A375 (cell line): Measurements from ENCODE around the gene APPBP2. TPM values are rescaled to one million over a fixed set of nuclear protein-coding genes. Genes with fewer than 3 reads are reported as not detected.

Experiments used
- small RNA-seq: library from RNA; depleted of rRNA; stranded (forward); fragments of <200 nt; gene quantifications from one replicate; pipeline ENCODE3, GENCODE V24; 2014
- total RNA-seq: library from RNA; depleted of rRNA; stranded (reverse); fragments of >200 nt; shearing (Covaris generic); gene quantifications from 2 replicates; pipeline ENCODE4 v1.2.3, GENCODE V29; 2014; rRNA removed

APPBP2 gene, protein sequence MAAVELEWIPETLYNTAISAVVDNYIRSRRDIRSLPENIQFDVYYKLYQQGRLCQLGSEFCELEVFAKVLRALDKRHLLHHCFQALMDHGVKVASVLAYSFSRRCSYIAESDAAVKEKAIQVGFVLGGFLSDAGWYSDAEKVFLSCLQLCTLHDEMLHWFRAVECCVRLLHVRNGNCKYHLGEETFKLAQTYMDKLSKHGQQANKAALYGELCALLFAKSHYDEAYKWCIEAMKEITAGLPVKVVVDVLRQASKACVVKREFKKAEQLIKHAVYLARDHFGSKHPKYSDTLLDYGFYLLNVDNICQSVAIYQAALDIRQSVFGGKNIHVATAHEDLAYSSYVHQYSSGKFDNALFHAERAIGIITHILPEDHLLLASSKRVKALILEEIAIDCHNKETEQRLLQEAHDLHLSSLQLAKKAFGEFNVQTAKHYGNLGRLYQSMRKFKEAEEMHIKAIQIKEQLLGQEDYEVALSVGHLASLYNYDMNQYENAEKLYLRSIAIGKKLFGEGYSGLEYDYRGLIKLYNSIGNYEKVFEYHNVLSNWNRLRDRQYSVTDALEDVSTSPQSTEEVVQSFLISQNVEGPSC
- 8.8 and 14.9 TPM in 2 replicates for total RNA-seq

DNA sequence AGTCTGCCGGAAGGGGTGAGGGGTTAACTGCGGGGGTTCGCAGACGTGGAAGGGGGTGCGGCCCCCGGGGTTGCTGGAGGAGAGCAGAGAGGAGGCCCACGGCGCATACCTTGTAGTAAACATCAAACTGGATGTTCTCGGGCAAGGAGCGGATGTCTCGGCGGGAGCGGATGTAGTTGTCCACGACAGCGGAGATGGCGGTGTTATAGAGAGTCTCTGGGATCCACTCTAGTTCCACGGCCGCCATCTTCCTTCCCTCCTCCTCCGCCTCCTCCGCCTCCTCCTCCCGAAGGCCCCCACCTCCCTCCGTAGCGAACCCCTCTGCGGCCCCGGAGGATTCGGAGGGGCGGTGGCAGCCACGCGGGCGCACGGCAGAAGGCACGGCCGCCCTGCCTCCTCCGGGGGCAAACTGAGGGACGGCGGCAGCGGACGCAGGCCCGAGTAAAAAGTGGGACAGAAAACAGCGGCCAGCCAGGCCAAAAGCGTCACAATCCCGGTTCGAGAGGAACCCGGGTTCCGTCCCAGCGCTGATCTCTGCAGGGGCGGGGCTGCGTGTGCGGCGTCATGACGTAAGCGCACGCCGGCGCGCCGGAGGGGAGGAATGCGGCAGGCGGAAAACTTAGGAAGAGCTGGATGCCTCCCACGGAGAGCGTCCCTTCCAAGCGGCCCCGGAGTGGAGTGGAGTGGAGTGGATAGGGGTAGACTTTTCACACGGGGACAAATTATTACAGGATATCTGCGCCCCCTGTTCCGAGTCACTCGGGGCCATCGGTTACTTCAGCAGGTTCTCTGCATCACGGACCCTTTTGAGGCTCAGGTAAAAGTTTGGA is at the start of gene APPBP2:
APPBP2 (minus strand) TSS at position 558 of the 830 bp plus-strand sequence; CDS start at position 247, 311 bp downstream.

DNA sequence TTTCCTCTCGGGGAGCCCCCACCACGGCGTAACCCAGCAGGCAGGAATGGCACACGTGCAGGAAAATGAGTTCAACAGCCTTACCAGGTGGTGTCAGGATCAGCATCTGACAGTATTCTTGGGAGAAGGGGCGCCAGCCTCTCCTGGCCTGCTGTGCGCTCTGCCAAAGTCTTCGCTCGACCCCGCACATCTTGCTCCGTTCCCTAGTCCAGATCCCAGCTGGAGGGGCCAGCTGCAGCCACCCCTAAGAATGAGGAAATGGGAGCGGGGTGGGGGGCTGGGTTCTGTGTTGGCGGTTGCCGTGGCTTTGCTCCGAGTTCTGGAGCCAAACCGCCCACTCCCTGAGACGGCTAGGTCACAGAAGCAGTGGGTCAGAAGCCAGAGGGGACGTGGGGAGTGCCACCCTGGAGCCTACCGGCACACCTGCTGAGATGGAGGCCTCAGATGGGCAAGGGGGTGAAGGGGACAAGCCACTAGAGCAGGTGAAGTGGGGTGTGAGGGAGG is 103.8 kb downstream of the APPBP2 start, which contains the start of gene CHCT1:
CHCT1 (plus strand) TSS at position 328 of the 504 bp plus-strand sequence; CDS start at position 432, 104 bp downstream.

Small RNA genes within 50 kb of the gene (small RNA-seq; reads per million reads assigned to genes)
- gene AC011921.2 = not detected

Other genes starting within 250 kb of the APPBP2 start
- 30.7 and 35.9 TPM in 2 replicates for gene USP32, start 134.1 kb downstream of the APPBP2 start, total RNA-seq
- gene CHCT1, start 103.8 kb downstream of the APPBP2 start, total RNA-seq = not detected in 2 replicates
- 10.4 and 17.0 TPM in 2 replicates for gene PPM1D, start 74.0 kb upstream of the APPBP2 start, total RNA-seq
- 21.5 and 21.8 TPM in 2 replicates for gene BCAS3, start 151.6 kb upstream of the APPBP2 start, total RNA-seq